ENCODE measurements around the gene VTI1A. TPM values are rescaled to one million over a fixed set of nuclear protein-coding genes. Genes with fewer than 3 reads are reported as not detected.

Gene VTI1A
- total RNA-seq, 2 donors from 2014 or later: 34.1 to 38.6 TPM

DNA sequence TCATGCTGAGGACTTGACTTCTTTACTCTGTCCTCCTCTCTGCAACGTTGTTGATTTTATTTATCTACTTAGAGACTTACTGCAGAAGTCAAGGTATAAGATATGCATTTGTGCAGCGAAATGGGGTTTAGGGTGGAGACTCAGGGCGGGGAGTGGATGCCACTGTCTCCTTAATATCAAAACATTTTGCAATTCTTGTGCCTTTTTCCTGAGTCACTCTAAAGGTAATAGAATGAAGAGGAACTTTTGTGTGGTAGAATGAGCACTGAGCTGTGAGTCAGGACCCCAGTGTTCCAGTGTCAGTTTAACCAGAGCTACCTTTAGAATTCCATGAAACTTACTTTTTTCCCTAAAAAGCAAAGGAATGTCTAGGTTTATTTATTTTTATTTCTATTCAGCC is 78.2 kb downstream of the VTI1A start:
- H3K4me1 ChIP-seq: no peaks in the 10 kb centered on the region
- DNase-seq: no peak
- no peak overlapping the region for H3K9ac ChIP-seq (ENCODE audit: low read depth in 2 of 2, low read length in 2 of 2)
- no peak for TF ChIP-seq CTCF (IDR thresholded peaks at IDR 0.05)
- H3K4me3 ChIP-seq: no peak overlapping the region
- no peaks in the 10 kb centered on the region for H3K36me3 ChIP-seq
- no peaks in the 10 kb centered on the region for H3K27me3 ChIP-seq
- intact Hi-C loops (cut with DNase I): no loop called here
- H3K9me3 ChIP-seq: no peaks in the 10 kb centered on the region
- H3K27ac ChIP-seq: no peak overlapping the region

DNA sequence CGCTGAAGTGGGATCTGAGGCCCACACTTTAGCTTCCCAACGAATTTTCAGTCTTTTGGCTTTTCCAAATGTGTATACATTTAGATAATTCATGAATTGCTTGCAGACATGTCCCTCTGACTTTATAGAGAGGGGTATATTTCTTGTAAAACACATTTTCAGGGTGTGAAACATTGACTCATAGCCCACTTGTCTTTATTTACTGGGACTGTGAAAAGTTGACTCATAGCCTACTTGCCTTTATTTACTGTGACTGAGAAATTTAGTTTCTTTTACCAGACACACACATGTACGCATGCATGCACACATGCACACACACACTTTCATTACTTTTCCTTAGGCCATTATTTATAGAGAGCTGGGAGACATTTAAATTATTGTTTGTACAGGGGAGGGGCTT is 79.1 kb downstream of the VTI1A start:
- H3K9ac ChIP-seq (ENCODE audit: low read depth in 2 of 2, low read length in 2 of 2): no peak overlapping the region
- intact Hi-C loops (cut with DNase I): no loop called here
- TF ChIP-seq CTCF (IDR thresholded peaks at IDR 0.05): no peak

DNA sequence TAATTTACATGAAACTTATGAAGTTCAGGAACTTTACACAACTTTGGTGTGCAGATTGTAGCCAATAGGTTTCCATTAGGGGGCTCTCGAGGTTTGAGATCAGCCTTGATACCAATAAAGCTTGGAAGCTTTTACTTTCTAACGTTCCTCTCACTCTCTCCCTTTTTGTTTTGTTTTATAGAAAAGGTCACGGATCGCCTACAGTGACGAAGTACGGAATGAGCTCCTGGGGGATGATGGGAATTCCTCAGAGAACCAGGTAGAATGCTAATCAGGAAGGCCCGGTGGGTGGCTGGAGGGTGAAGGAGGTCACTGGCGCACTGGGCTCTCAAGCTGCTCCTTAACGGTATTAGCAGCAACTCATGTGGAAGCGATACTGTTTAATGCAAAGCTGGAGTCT is 79.9 kb downstream of the VTI1A start:
- TF ChIP-seq CTCF (IDR thresholded peaks at IDR 0.05): no peak
- intact Hi-C loops (cut with DNase I): no loop called here
- H3K9ac ChIP-seq (ENCODE audit: low read depth in 2 of 2, low read length in 2 of 2): no peak overlapping the region

More for the DNA sequence above, 79.1 kb downstream of the VTI1A start:
- no peak overlapping the region for H3K4me3 ChIP-seq
- no peaks in the 10 kb centered on the region for H3K27me3 ChIP-seq
- no peaks in the 10 kb centered on the region for H3K36me3 ChIP-seq
- H3K27ac ChIP-seq: no peak overlapping the region
- no peaks in the 10 kb centered on the region for H3K9me3 ChIP-seq
- no peaks in the 10 kb centered on the region for H3K4me1 ChIP-seq
- no peak for DNase-seq

GRCh38 chr10:112528235-112528634 is 81.2 kb downstream of the VTI1A start:
- H3K36me3 ChIP-seq: no peaks in the 10 kb centered on the region
- no peak for DNase-seq
- no peak for TF ChIP-seq CTCF (IDR thresholded peaks at IDR 0.05)
- H3K4me3 ChIP-seq: no peak overlapping the region
- no peak overlapping the region for H3K27ac ChIP-seq
- no peak overlapping the region for H3K9ac ChIP-seq (ENCODE audit: low read depth in 2 of 2, low read length in 2 of 2)
- intact Hi-C loops (cut with DNase I): no loop called here
- H3K9me3 ChIP-seq: no peaks in the 10 kb centered on the region
- no peaks in the 10 kb centered on the region for H3K27me3 ChIP-seq
- no peaks in the 10 kb centered on the region for H3K4me1 ChIP-seq

More for the DNA sequence above, 79.9 kb downstream of the VTI1A start:
- Histone ChIP-seq H3K4me1 (no peaks in the 10 kb centered on the region), H3K9me3 (no peaks in the 10 kb centered on the region), H3K4me3 (no peak overlapping the region), H3K27ac (no peak overlapping the region), H3K27me3 (no peaks in the 10 kb centered on the region), H3K36me3 (no peaks in the 10 kb centered on the region)
- no peak for DNase-seq

GRCh38 chr10:112531421-112531820 is 84.4 kb downstream of the VTI1A start:
- DNase-seq: no peak
- Histone ChIP-seq H3K4me3 (no peak overlapping the region), H3K9ac (ENCODE audit: low read depth in 2 of 2, low read length in 2 of 2) (no peak overlapping the region), H3K9me3 (no peaks in the 10 kb centered on the region), H3K4me1 (no peaks in the 10 kb centered on the region), H3K27ac (no peak overlapping the region), H3K27me3 (no peaks in the 10 kb centered on the region), H3K36me3 (no peaks in the 10 kb centered on the region)
- intact Hi-C loops (cut with DNase I): no loop called here
- TF ChIP-seq CTCF (IDR thresholded peaks at IDR 0.05): no peak

GRCh38 chr10:112532189-112532588 is 85.2 kb downstream of the VTI1A start:
- Histone ChIP-seq H3K27ac (no peak overlapping the region), H3K9me3 (no peaks in the 10 kb centered on the region), H3K36me3 (no peaks in the 10 kb centered on the region), H3K9ac (ENCODE audit: low read depth in 2 of 2, low read length in 2 of 2) (no peak overlapping the region), H3K4me3 (no peak overlapping the region), H3K27me3 (no peaks in the 10 kb centered on the region), H3K4me1 (no peaks in the 10 kb centered on the region)
- TF ChIP-seq CTCF (IDR thresholded peaks at IDR 0.05): no peak
- DNase-seq: no peak
- intact Hi-C loops (cut with DNase I): no loop called here
